HG03196 (cell line): ENCODE results near the gene NIF3L1.
"Not testable (repeated sequence)": the region's sequence is repeated elsewhere in the genome, so short reads cannot be mapped to it uniquely, and the experiment has no call there.

Source experiments
- ATAC-seq: cut with Tn5 transposase; IDR thresholded peaks from one replicate; pipeline ENCODE4 v1.9.1; 2021; ENCODE audit not compliant: unreplicated experiment

NIF3L1 gene

GRCh38 chr2:200871151-200871550, 18.0 kb upstream of the NIF3L1 start:
- no peak for ATAC-seq

GRCh38 chr2:200873560-200873959, 15.6 kb upstream of the NIF3L1 start:
- no peak for ATAC-seq

GRCh38 chr2:200877443-200877842, 11.7 kb upstream of the NIF3L1 start:
- ATAC-seq: no peak

- no peak for ATAC-seq
These were observed 10.8 kb upstream of the NIF3L1 start for GRCh38 chr2:200878289-200878880.

- not testable (repeated sequence) for ATAC-seq
These were observed 7.4 kb upstream of the NIF3L1 start for GRCh38 chr2:200881715-200882249.

- ATAC-seq: no peak
These were observed 10.3 kb downstream of the NIF3L1 start for GRCh38 chr2:200899482-200899881.

- peak; percentile 98 for ATAC-seq
These were observed 12.4 kb downstream of the NIF3L1 start for GRCh38 chr2:200901459-200902072.

GRCh38 chr2:200905618-200906296, 16.6 kb downstream of the NIF3L1 start:
- ATAC-seq: no peak

- ATAC-seq: no peak
These were observed 20.8 kb downstream of the NIF3L1 start for GRCh38 chr2:200909958-200910357.

- no peak for ATAC-seq
These were observed 24.5 kb downstream of the NIF3L1 start for GRCh38 chr2:200913654-200914053.

GRCh38 chr2:200922439-200922838, 33.3 kb downstream of the NIF3L1 start:
- ATAC-seq: no peak

GRCh38 chr2:200929334-200930249, 40.4 kb downstream of the NIF3L1 start:
- no peak for ATAC-seq

- ATAC-seq: no peak
These were observed 41.9 kb downstream of the NIF3L1 start for GRCh38 chr2:200930947-200931626.

- no peak for ATAC-seq
These were observed 50.7 kb downstream of the NIF3L1 start for GRCh38 chr2:200939832-200940231.

GRCh38 chr2:200943527-200944105, 54.4 kb downstream of the NIF3L1 start:
- ATAC-seq: no peak

- ATAC-seq: peak; percentile 55
These were observed 55.6 kb downstream of the NIF3L1 start for GRCh38 chr2:200944467-200945394.

- ATAC-seq: no peak
These were observed 56.2 kb downstream of the NIF3L1 start for GRCh38 chr2:200945395-200945729.

GRCh38 chr2:200950378-200950777, 61.2 kb downstream of the NIF3L1 start:
- ATAC-seq: no peak
